ACC112 (cell line): ENCODE measurements around the gene HAAO.

Experiments
- H2AFZ ChIP-seq: fragments of 200-600 bp; sonication (generic); one replicate; pipeline ENCODE4 v1.6.0; 2017; ENCODE audit warnings: antibody characterized with exemption, low read length; ENCODE audit not compliant: unreplicated experiment
- H3K27ac ChIP-seq: fragments of 200-600 bp; sonication (generic); 2 replicates; pipeline ENCODE4 v1.5.1; 2014; ENCODE audit warnings: low read depth, mild to moderate bottlenecking, antibody characterized with exemption, low read length, moderate library complexity
- H3K27me3 ChIP-seq: fragments of 200-600 bp; sonication (generic); 2 replicates; pipeline ENCODE4 v1.6.1; 2014; ENCODE audit warnings: mild to moderate bottlenecking, antibody characterized with exemption, low read length, moderate library complexity, mixed read lengths; ENCODE audit not compliant: insufficient read depth
- H3K36me3 ChIP-seq: fragments of 200-600 bp; sonication (generic); 2 replicates; pipeline ENCODE4 v1.6.1; 2016; ENCODE audit warnings: mild to moderate bottlenecking, antibody characterized with exemption, low read length, moderate library complexity, mixed read lengths; ENCODE audit not compliant: insufficient read depth
- H3K4me1 ChIP-seq: fragments of 200-600 bp; sonication (generic); one replicate; pipeline ENCODE4 v1.6.1; 2016; ENCODE audit warnings: low read length, mixed read lengths; ENCODE audit not compliant: insufficient read depth, unreplicated experiment, control insufficient read depth
- H3K4me3 ChIP-seq: fragments of 200-600 bp; sonication (generic); 2 replicates; pipeline ENCODE4 v1.5.1; 2014; ENCODE audit warnings: mild to moderate bottlenecking, low read depth, low read length
- H3K79me2 ChIP-seq: fragments of 200-600 bp; sonication (generic); one replicate; pipeline ENCODE4 v1.6.0; 2016; ENCODE audit warnings: low read length; ENCODE audit not compliant: control insufficient read depth, unreplicated experiment, insufficient read depth

Gene HAAO

GRCh38 chr2:42792087-42792582, 248 bp downstream of the HAAO start:
- H3K79me2 ChIP-seq, result no peaks in the 10 kb centered on the region
- peak overlapping the region; percentile 58 for H3K4me3 ChIP-seq
- peaks cover 44% of the 10 kb centered on the region for H3K27me3 ChIP-seq
- no peaks in the 10 kb centered on the region for H3K4me1 ChIP-seq
- no peak overlapping the region for H3K27ac ChIP-seq
- H2AFZ ChIP-seq, result no peak overlapping the region
- no peaks in the 10 kb centered on the region for H3K36me3 ChIP-seq

DNA sequence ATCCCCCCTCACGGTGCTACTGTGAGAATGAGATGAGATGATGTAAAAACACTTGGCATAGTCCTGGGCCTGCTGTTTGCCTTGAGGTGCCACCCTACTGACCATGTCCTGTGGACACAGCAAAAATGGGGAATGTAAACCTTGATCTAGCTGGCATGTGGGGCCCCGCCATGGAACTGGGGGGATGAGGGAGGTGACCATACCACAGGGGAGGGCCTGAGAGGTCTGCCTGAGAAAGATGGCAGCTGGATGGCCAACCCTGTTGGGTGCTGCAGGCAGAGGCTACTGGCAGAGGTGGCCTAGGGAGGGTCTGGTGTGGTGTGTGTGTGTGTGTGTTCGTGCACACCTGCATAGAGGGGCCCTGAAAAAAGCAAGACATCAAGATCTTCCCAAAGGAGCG, 777 bp downstream of the HAAO start:
- H3K36me3 ChIP-seq, result no peaks in the 10 kb centered on the region
- H2AFZ ChIP-seq, result no peak overlapping the region
- H3K4me3 ChIP-seq, result no peak overlapping the region
- H3K27me3 ChIP-seq, result peaks cover 44% of the 10 kb centered on the region
- no peaks in the 10 kb centered on the region for H3K79me2 ChIP-seq
- H3K27ac ChIP-seq, result no peak overlapping the region
- no peaks in the 10 kb centered on the region for H3K4me1 ChIP-seq

GRCh38 chr2:42789751-42790150, 2.6 kb downstream of the HAAO start:
- H3K79me2 ChIP-seq, result no peaks in the 10 kb centered on the region
- no peaks in the 10 kb centered on the region for H3K4me1 ChIP-seq
- no peak overlapping the region for H3K4me3 ChIP-seq
- no peaks in the 10 kb centered on the region for H3K36me3 ChIP-seq
- H3K27me3 ChIP-seq, result peaks cover 41% of the 10 kb centered on the region
- no peak overlapping the region for H2AFZ ChIP-seq
- no peak overlapping the region for H3K27ac ChIP-seq

GRCh38 chr2:42788882-42789281, 3.5 kb downstream of the HAAO start:
- H3K27ac ChIP-seq, result no peak overlapping the region
- H3K36me3 ChIP-seq, result no peaks in the 10 kb centered on the region
- H2AFZ ChIP-seq, result no peak overlapping the region
- H3K4me3 ChIP-seq, result no peak overlapping the region
- H3K79me2 ChIP-seq, result no peaks in the 10 kb centered on the region
- no peaks in the 10 kb centered on the region for H3K4me1 ChIP-seq
- H3K27me3 ChIP-seq, result peaks cover 32% of the 10 kb centered on the region

DNA sequence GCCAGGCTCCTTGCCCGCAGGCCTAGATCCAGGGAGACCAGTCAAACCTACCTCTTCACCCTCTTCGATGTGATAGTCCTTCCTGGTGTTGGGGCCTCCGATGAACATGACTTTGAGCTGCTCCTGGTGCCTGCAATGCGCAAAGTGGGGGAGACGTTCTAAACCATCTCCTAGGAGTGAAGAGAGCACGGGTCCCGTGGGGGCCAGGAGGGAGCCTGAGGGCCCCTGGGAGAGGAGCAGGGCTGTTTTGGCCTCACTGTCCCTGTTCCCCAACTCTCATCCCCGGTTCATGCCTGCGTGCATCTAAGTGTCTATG, 3.9 kb downstream of the HAAO start:
- no peaks in the 10 kb centered on the region for H3K36me3 ChIP-seq
- H2AFZ ChIP-seq, result no peak overlapping the region
- no peaks in the 10 kb centered on the region for H3K4me1 ChIP-seq
- no peak overlapping the region for H3K4me3 ChIP-seq
- H3K27me3 ChIP-seq, result peaks cover 27% of the 10 kb centered on the region
- H3K79me2 ChIP-seq, result no peaks in the 10 kb centered on the region
- no peak overlapping the region for H3K27ac ChIP-seq

DNA sequence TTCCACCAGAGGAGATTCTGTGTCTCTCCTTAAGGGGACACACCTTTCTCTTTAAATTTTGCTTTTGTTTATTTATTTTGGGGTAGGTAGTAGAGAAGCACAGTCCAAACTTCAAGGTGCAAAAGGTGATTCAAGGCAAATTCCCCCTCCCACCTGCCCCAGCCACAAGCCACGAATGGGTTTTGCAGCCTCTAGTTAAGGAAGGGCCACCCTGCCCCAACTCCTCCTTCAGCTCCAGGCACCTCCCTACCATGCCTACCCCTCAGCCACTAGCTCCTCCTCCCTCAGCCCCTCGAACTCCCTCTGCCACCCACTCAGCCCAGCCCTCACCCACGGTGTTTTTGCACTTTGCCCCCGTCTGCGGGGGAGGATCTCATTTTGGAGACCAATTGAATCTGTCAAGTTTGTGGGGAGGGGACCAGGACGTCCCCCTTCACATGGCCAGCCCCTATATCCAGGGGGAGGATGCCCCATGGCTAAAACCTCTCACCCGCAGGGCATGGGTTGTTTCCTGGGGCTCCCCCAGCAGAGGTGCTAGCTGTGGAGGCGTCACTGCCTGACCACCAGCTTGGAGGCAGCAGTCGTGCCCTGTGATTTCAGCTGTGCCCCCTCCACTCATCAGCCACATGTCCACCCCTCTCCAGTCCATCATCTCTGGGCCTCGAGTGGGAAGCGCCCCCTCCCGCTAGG, 4.5 kb downstream of the HAAO start:
- Histone ChIP-seq H3K27ac (no peak overlapping the region), H3K4me1 (no peaks in the 10 kb centered on the region), H3K4me3 (no peak overlapping the region), H2AFZ (no peak overlapping the region), H3K36me3 (no peaks in the 10 kb centered on the region), H3K79me2 (no peaks in the 10 kb centered on the region), H3K27me3 (peaks cover 22% of the 10 kb centered on the region)

DNA sequence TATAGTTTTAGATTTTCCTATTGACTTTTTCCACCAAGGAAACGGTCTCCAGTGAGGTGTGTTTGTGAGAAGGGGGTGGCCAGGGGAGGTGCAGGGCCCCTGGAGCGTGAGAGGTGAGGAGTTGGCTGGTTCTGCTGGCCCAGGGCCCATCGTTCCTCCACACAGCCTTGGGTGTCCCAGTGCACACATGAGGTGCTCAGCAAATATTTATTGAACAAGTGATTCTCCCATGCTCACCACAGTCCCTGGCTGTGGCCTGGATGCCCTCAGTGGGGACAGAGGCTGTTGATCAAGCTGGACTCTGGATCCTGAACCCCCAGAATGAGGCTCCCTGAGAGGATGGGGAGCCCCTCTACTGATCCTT, 5.0 kb downstream of the HAAO start:
- H3K27ac ChIP-seq, result no peak overlapping the region
- no peak overlapping the region for H3K4me3 ChIP-seq
- no peaks in the 10 kb centered on the region for H3K79me2 ChIP-seq
- no peaks in the 10 kb centered on the region for H3K4me1 ChIP-seq
- H3K36me3 ChIP-seq, result no peaks in the 10 kb centered on the region
- H3K27me3 ChIP-seq, result peaks cover 17% of the 10 kb centered on the region
- no peak overlapping the region for H2AFZ ChIP-seq

DNA sequence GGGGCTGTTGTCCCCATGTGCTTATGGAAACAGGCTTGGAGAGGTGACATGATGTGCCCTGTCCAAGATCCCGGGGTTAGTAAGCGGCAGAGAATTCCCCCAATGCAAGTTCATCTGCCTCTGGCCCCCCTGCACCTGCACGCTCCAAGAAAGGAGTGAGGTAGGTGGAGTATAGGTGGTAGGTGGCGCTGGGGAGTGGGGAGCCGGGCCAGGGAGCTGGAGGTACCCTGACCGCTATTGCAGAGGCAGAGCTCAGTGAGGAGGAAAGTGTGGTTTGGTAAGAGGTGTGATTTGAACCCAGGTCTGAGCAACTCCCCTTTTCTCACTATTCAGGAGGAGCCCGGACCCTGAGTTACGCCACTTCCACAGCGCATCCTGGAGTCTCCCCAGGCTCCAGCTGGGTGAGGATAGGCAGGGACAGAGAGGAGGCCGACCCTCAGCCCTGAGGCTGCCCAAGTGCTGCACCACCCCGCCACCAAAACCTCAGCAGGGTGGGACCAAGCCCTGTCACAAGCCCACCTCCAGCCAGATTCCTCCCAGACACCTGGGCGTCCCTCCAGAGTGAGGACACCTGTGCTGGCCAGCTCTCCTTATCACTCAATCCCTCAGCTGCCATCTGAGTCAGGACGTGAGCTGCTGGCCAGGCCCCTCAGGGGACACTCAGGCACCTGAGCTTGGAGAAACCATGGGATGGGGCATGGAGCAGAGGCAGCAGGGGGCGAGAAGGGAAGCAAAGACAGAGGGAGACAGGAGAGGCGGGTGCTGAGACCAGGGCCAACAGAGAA, 5.6 kb downstream of the HAAO start:
- no peaks in the 10 kb centered on the region for H3K4me1 ChIP-seq
- peaks cover 11% of the 10 kb centered on the region for H3K27me3 ChIP-seq
- no peaks in the 10 kb centered on the region for H3K79me2 ChIP-seq
- no peak overlapping the region for H3K4me3 ChIP-seq
- no peak overlapping the region for H3K27ac ChIP-seq
- no peaks in the 10 kb centered on the region for H3K36me3 ChIP-seq
- no peak overlapping the region for H2AFZ ChIP-seq

GRCh38 chr2:42784204-42784880, 8.0 kb downstream of the HAAO start:
- no peaks in the 10 kb centered on the region for H3K27me3 ChIP-seq
- H3K4me1 ChIP-seq, result no peaks in the 10 kb centered on the region
- H3K79me2 ChIP-seq, result no peaks in the 10 kb centered on the region
- H3K36me3 ChIP-seq, result no peaks in the 10 kb centered on the region
- H3K27ac ChIP-seq, result no peak overlapping the region
- H3K4me3 ChIP-seq, result no peak overlapping the region
- no peak overlapping the region for H2AFZ ChIP-seq

DNA sequence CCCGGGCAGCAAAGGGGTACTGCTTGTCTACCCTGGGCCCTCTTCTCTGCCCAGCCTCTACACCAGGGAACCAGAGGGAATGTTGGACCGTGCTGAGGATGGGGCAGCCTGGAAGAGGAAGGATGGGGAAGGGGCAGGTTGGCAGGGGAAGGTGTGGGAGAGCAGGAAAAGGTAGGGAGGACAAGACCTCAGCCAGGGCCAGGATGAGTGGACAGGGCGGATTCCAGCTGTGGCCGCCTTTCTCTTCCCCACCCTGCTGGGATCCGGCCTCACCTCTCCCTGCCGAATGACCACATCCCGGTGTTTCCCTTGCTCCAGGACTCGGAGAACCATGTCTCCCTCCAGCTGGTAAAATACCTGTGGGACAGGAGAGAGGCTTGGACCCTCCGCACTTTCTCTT, 8.9 kb downstream of the HAAO start:
- no peak overlapping the region for H2AFZ ChIP-seq
- H3K4me1 ChIP-seq, result no peaks in the 10 kb centered on the region
- no peaks in the 10 kb centered on the region for H3K27me3 ChIP-seq
- H3K27ac ChIP-seq, result no peak overlapping the region
- no peaks in the 10 kb centered on the region for H3K36me3 ChIP-seq
- no peaks in the 10 kb centered on the region for H3K79me2 ChIP-seq
- H3K4me3 ChIP-seq, result no peak overlapping the region

- H3K4me3 ChIP-seq, result no peak overlapping the region
- H3K79me2 ChIP-seq, result no peaks in the 10 kb centered on the region
- H3K4me1 ChIP-seq, result no peaks in the 10 kb centered on the region
- H2AFZ ChIP-seq, result no peak overlapping the region
- H3K27ac ChIP-seq, result no peak overlapping the region
- no peaks in the 10 kb centered on the region for H3K36me3 ChIP-seq
- H3K27me3 ChIP-seq, result no peaks in the 10 kb centered on the region
Measured at GRCh38 chr2:42781181-42781580, 11.2 kb downstream of the HAAO start.
